Calu3 (cell line): Measurements from ENCODE around the gene IL9. TPM values are rescaled to one million over a fixed set of nuclear protein-coding genes. Genes with fewer than 3 reads are reported as not detected.
"Not testable (repeated sequence)": the region's sequence is repeated elsewhere in the genome, so short reads cannot be mapped to it uniquely, and the experiment has no call there.

Experiments used
- BruUV-seq: library from RNA; stranded (reverse); fragments of 400-500 nt; replicated peaks from 2 replicates; lab custom pipeline; 2021; lab: Mats Ljungman, UMichigan
- CTCF ChIA-PET: fragments of 300-600 bp; sonication (Branson Sonifier 250); formaldehyde crosslinking; loops from one replicate; lab custom pipeline; 2022; ENCODE audit warnings: antibody characterized with exemption; lab: Charles Lee
- DNase-seq: peaks from one replicate; pipeline ENCODE4 v3.0.0; 2022
- H3K27ac Mint-ChIP-seq: one replicate; pipeline ENCODE4 v1.8.0; 2022; ENCODE audit warnings: mixed read lengths; ENCODE audit not compliant: unreplicated experiment
- H3K27me3 Mint-ChIP-seq: one replicate; pipeline ENCODE4 v1.8.0; 2022; ENCODE audit warnings: mixed read lengths; ENCODE audit not compliant: unreplicated experiment
- H3K36me3 Mint-ChIP-seq: one replicate; pipeline ENCODE4 v1.8.0; 2022; ENCODE audit warnings: mild to moderate bottlenecking, moderate library complexity, mixed read lengths; ENCODE audit not compliant: insufficient read depth, unreplicated experiment
- H3K4me1 Mint-ChIP-seq: one replicate; pipeline ENCODE4 v1.8.0; 2022; ENCODE audit warnings: mild to moderate bottlenecking, low read depth, mixed read lengths; ENCODE audit not compliant: unreplicated experiment
- H3K4me3 Mint-ChIP-seq: one replicate; pipeline ENCODE4 v1.8.0; 2022; ENCODE audit warnings: mild to moderate bottlenecking, low read depth, moderate library complexity, mixed read lengths; ENCODE audit not compliant: unreplicated experiment
- H3K9me3 Mint-ChIP-seq: one replicate; pipeline ENCODE4 v1.8.0; 2022; ENCODE audit warnings: low read depth, mixed read lengths; ENCODE audit not compliant: unreplicated experiment
- CTCF ChIP-seq: fragments of 200-600 bp; IDR thresholded peaks from one replicate; pipeline ENCODE4 v1.8.0; 2022; ENCODE audit warnings: antibody characterized with exemption; ENCODE audit not compliant: unreplicated experiment
- intact Hi-C: fragments of 100-400 bp; cut with micrococcal nuclease; formaldehyde crosslinking; loops from one replicate; pipeline ENCODE4 v1.10.0; 2022; ENCODE audit not compliant: unreplicated experiment
- total RNA-seq: library from RNA; stranded (reverse); gene quantifications from 2 replicates; pipeline ENCODE4 v1.2.3, GENCODE V29; 2022

IL9 gene
- total RNA-seq, 1 experiment from 2014 or later, result not detected

DNA sequence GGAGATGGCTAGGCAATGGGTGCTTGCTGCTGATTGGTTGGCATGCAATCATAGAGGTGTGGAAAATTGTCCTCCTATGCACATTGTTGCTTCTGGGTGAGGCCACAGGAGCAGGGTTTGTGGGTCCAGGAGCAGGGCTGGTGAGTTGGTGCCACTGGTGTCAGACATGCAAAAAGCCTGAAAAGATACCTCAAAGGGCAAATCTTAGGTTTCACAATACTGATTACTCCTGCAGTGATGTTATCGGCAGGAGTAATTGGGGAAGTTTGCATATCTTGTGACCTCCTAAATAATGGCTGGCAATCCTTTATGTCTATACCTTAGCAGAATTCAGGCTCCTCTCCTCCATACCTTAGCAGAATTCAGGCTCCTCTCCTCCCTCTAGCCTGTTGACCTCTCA is 36.0 kb downstream of the IL9 start:
- H3K36me3 Mint-ChIP-seq, result no peaks in the 10 kb centered on the region
- H3K27ac Mint-ChIP-seq, result no peak overlapping the region
- H3K27me3 Mint-ChIP-seq, result peaks cover 83% of the 10 kb centered on the region
- no peak for DNase-seq
- intact Hi-C loops, result no loop called here
- no peak overlapping the region for H3K4me3 Mint-ChIP-seq
- BruUV-seq, result no TSS peak
- CTCF ChIA-PET, result no interaction called here
- H3K4me1 Mint-ChIP-seq, result no peaks in the 10 kb centered on the region
- TF ChIP-seq CTCF, result no peak
- H3K9me3 Mint-ChIP-seq, result no peaks in the 10 kb centered on the region

- peaks cover 85% of the 10 kb centered on the region for H3K27me3 Mint-ChIP-seq
Measured at GRCh38 chr5:135859186-135859585, 36.5 kb downstream of the IL9 start.

GRCh38 chr5:135857630-135858311 is 37.9 kb downstream of the IL9 start:
- no peak for DNase-seq
- TF ChIP-seq CTCF, result no peak
- no peaks in the 10 kb centered on the region for H3K9me3 Mint-ChIP-seq
- H3K27ac Mint-ChIP-seq, result no peak overlapping the region
- intact Hi-C loops, result no loop called here
- peaks cover 85% of the 10 kb centered on the region for H3K27me3 Mint-ChIP-seq
- H3K4me3 Mint-ChIP-seq, result no peak overlapping the region
- CTCF ChIA-PET, result no interaction called here
- BruUV-seq, result no TSS peak
- no peaks in the 10 kb centered on the region for H3K4me1 Mint-ChIP-seq
- H3K36me3 Mint-ChIP-seq, result no peaks in the 10 kb centered on the region

More at GRCh38 chr5:135859186-135859585, 36.5 kb downstream of the IL9 start:
- H3K36me3 Mint-ChIP-seq, CTCF ChIA-PET, DNase-seq, H3K4me3 Mint-ChIP-seq, H3K27ac Mint-ChIP-seq, H3K9me3 Mint-ChIP-seq, BruUV-seq, intact Hi-C loops, H3K4me1 Mint-ChIP-seq: not testable (repeated sequence)

DNA sequence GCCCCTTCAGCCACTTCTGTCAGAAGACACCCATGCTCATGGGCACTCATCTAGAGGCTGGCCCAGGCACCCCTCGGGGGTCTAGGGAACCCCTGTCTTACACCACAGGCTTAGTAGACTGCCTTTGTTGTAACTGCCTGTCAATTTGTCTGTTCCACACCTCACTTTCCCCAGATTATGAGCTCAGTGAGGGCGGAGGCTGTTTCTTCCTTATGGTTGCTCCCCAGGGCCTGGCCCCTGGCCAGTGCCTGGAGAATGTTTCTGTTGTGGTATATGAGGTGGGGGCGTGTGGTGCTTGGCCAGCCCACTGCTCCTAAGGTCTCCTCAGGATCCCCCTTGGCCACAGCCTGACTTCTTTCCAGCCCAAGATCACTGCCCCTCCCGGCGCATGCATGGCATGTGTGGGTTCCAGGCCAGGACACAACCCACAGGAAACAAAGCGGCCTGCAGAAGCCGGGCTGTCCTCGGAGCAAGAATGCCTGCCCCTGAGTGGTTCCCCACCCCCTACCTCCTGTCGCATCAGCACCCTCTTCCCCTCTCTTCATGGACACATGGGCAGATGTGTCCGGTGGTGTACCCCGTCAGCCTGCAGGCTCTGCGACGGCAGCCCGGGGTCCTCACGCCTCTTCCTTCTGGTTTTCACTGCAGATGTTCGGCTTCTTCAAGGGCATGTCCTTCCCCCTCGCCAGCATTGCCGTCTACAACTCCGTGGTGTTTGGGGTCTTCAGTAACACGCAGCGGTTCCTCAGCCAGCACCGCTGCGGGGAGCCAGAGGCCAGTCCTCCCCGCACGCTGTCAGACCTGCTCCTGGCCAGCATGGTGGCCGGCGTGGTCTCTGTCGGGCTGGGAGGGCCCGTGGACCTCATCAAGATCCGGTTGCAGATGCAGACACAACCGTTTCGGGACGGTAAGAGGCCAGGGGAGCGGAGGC is 43.5 kb downstream of the IL9 start:
- intact Hi-C loops, result no loop called here
- Mint-ChIP-seq H3K4me3 (no peak overlapping the region), H3K9me3 (no peaks in the 10 kb centered on the region), H3K27ac (no peak overlapping the region), H3K36me3 (no peaks in the 10 kb centered on the region), H3K27me3 (peaks cover 74% of the 10 kb centered on the region), H3K4me1 (no peaks in the 10 kb centered on the region)
- DNase-seq, result no peak
- CTCF ChIA-PET, result no interaction called here
- no peak for TF ChIP-seq CTCF
- BruUV-seq, result no TSS peak
